ENCODE results near the gene EDEM3. TPM values are rescaled to one million over a fixed set of nuclear protein-coding genes. Genes with fewer than 3 reads are reported as not detected.

Gene EDEM3
- total and polyA plus RNA-seq, 9 of the 15 experiments (the other 6 are each of a cell fraction or from before 2014, with no cell fraction given): 15.8 to 46.6 (median 28.0) TPM

DNA sequence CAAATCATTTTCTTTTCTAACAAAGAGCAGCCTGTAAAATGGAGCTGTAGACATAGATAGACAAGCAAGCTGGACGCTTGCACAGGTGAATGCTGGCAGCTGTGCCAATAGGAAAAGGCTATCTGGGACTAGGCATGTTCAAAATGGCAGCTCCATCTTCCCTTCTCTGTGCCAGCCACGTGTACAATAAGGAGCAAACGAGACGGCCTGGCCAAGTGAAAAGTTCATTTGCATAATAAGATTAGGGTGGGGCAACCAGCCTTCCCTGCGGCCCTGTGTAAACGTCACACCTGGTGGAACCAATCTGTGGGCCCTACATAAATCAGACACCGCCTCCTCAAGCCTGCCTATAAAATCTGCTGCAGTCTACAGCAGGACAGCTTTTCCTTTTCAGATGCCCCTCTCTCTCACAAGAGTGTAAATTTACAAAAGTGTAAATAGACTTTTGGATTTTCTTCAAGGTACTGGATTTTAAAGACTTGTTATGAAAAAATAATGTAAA is 16.6 kb upstream of the EDEM3 start:
- intact Hi-C loops (cut with micrococcal nuclease): no loop called here
- WGBS (ENCODE audit: insufficient coverage, low coverage, missing lambda C conversion rate): 2% methylated on average over 7 of the region's 7 CpGs
- Histone ChIP-seq H3K27ac (ENCODE audit: extremely low read depth, low read depth, low read length) (peak overlapping the region; percentile 56), H3K4me2 (ENCODE audit: insufficient read depth, low read length) (0 out of 2 replicates have a peak overlapping the region, but pooled peaks have one; percentile 23), H2AFZ (ENCODE audit: low read depth, low read length) (peak overlapping the region; percentile 82), H3K9me1 (ENCODE audit: control insufficient read depth, insufficient read depth, low read length) (no peaks in the 10 kb centered on the region), H3K79me2 (ENCODE audit: control insufficient read depth, insufficient read depth, low read length) (no peaks in the 10 kb centered on the region), H3K36me3 (ENCODE audit: control insufficient read depth, insufficient read depth, low read length) (no peaks in the 10 kb centered on the region; the same call in 2 of the 3 replicates), H3K4me1 (replicated peaks in 1 of 2; ENCODE audit: control insufficient read depth in 2 of 2, insufficient read depth in 2 of 2, low read length in 2 of 2) (peaks cover 14 to 46% of the 10 kb centered on the region in 2 experiments), H3K9ac (ENCODE audit: insufficient read depth in 1 of 2, low read depth in 2 of 2, low read length in 2 of 2) (peak overlapping the region in 1 of 2 experiments; percentile 36; a peak in 1 of 4 replicates), H4K20me1 (replicated peaks; ENCODE audit: control insufficient read depth, insufficient read depth, low read length) (no peaks in the 10 kb centered on the region), H3K4me3 (no peak overlapping the region), H3K9me3 (replicated peaks; ENCODE audit: control insufficient read depth, insufficient read depth, low read depth, low read length) (no peaks in the 10 kb centered on the region), H3K27me3 (ENCODE audit: control insufficient read depth in 2 of 2, insufficient read depth in 2 of 2, low read length in 2 of 2) (no peaks in the 10 kb centered on the region)
- ChIA-PET CTCF (ENCODE audit: low intra/inter-chr PET ratio) (no interaction called here), POLR2A (interaction anchor here (0.8 to 3.2 kb wide), 5 partner anchors 10 to 202 kb away, joined by 3 to 36 read pairs (median 3); partner anchors contain the start of gene EDEM3)
- FAIRE-seq (peak; percentile 83), DNase-seq (ENCODE audit: extremely low read depth in 1 of 4, low spot score in 3 of 4) (peak; percentile 27 to 96 (median 58)), ATAC-seq (peak; percentile 94)
- no TSS peak for BruUV-seq (replicated peaks)
- in situ Hi-C loops (cut with MboI): no loop called here
- TF ChIP-seq, protein P1, sequence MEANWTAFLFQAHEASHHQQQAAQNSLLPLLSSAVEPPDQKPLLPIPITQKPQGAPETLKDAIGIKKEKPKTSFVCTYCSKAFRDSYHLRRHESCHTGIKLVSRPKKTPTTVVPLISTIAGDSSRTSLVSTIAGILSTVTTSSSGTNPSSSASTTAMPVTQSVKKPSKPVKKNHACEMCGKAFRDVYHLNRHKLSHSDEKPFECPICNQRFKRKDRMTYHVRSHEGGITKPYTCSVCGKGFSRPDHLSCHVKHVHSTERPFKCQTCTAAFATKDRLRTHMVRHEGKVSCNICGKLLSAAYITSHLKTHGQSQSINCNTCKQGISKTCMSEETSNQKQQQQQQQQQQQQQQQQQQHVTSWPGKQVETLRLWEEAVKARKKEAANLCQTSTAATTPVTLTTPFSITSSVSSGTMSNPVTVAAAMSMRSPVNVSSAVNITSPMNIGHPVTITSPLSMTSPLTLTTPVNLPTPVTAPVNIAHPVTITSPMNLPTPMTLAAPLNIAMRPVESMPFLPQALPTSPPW (CRISPR knock-in tag; IDR thresholded peaks at IDR 0.05): peak; percentile 20; the same call in 1 of the 2 replicates
- TF ChIP-seq, protein P2, sequence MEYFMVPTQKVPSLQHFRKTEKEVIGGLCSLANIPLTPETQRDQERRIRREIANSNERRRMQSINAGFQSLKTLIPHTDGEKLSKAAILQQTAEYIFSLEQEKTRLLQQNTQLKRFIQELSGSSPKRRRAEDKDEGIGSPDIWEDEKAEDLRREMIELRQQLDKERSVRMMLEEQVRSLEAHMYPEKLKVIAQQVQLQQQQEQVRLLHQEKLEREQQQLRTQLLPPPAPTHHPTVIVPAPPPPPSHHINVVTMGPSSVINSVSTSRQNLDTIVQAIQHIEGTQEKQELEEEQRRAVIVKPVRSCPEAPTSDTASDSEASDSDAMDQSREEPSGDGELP (CRISPR knock-in tag; IDR thresholded peaks at IDR 0.05; ENCODE audit: borderline replicate concordance): peak; percentile 10; the same call in 1 of the 2 replicates
- TF ChIP-seq POLR3G (IDR thresholded peaks at IDR 0.05; ENCODE audit: extremely low read depth, insufficient read length, insufficient replicate concordance) (no peak), MTA3 (IDR thresholded peaks at IDR 0.05; ENCODE audit: borderline replicate concordance) (peak; percentile 55; the same call in 1 of the 2 replicates), SUPT5H (IDR thresholded peaks at IDR 0.05) (peak; percentile 66; the same call in 1 of the 2 replicates), EP400 (IDR thresholded peaks at IDR 0.05) (peak; percentile 88), RFX1 (IDR thresholded peaks at IDR 0.05) (no peak), CBX1 (IDR thresholded peaks at IDR 0.05; ENCODE audit: low read depth) (0 out of 2 replicates have a peak, but pooled peaks have one; percentile 39), ZNF699 (CRISPR knock-in tag; IDR thresholded peaks at IDR 0.05; ENCODE audit: insufficient replicate concordance) (no peak), MEIS2 (IDR thresholded peaks at IDR 0.05; ENCODE audit: partially characterized antibody) (peak; percentile 55), DMBX1 (CRISPR knock-in tag; IDR thresholded peaks at IDR 0.05; ENCODE audit: borderline replicate concordance) (0 out of 2 replicates have a peak, but pooled peaks have one; percentile 56), ZNF589 (CRISPR knock-in tag; IDR thresholded peaks at IDR 0.05; ENCODE audit: low read depth) (0 out of 2 replicates have a peak, but pooled peaks have one; percentile 25), CREB1 (IDR thresholded peaks at IDR 0.05) (peak; percentile 62), CREB1 (CRISPR knock-in tag; IDR thresholded peaks at IDR 0.05) (peak; percentile 53; the same call in 1 of the 2 replicates), TAF1 (IDR thresholded peaks at IDR 0.05; ENCODE audit: control insufficient read depth, extremely low read depth, insufficient read depth, low read length, severe bottlenecking) (peak; percentile 12)
- TF ChIP-seq, protein P3, sequence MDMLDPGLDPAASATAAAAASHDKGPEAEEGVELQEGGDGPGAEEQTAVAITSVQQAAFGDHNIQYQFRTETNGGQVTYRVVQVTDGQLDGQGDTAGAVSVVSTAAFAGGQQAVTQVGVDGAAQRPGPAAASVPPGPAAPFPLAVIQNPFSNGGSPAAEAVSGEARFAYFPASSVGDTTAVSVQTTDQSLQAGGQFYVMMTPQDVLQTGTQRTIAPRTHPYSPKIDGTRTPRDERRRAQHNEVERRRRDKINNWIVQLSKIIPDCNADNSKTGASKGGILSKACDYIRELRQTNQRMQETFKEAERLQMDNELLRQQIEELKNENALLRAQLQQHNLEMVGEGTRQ (CRISPR knock-in tag; IDR thresholded peaks at IDR 0.05): peak; percentile 29
- TF ChIP-seq, protein P4, sequence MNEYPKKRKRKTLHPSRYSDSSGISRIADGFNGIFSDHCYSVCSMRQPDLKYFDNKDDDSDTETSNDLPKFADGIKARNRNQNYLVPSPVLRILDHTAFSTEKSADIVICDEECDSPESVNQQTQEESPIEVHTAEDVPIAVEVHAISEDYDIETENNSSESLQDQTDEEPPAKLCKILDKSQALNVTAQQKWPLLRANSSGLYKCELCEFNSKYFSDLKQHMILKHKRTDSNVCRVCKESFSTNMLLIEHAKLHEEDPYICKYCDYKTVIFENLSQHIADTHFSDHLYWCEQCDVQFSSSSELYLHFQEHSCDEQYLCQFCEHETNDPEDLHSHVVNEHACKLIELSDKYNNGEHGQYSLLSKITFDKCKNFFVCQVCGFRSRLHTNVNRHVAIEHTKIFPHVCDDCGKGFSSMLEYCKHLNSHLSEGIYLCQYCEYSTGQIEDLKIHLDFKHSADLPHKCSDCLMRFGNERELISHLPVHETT (CRISPR knock-in tag; conservative IDR thresholded peaks at IDR 0.05 in 1 of 2, IDR thresholded peaks at IDR 0.05 in 1 of 2): peak in 1 of 2 experiments; percentile 51; a peak in 1 of 4 replicates

All from K562 (cell line).